NCI-H526 treated with DMSO at 0.1 percent for 48 hours (cell line): ENCODE results near the gene GPR176.
"Not testable (repeated sequence)": the region's sequence is repeated elsewhere in the genome, so short reads cannot be mapped to it uniquely, and the experiment has no call there.

Experiments
- DNase-seq: peaks from one replicate; lab custom pipeline; 2025; lab: John Stamatoyannopoulos, UW

The GPR176 gene

DNA sequence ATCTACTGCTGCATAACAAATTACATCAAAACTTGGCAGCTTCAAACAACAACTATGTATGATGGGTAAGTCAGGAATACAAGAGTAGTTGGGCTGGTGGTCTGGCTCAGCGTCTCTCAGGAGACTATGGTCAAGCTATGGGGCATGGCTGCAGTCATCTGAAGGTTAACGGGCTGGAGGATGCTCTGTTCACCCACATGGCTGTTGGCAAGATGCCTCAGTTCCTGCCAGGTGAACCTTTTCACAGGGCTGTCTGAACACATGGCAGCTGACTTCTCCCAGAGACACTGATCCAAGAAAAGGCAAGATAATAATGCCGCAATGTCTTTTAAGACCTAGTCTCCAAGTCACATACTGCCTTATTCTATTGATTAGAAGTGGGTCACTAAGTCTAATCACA lies 63.7 kb downstream of the GPR176 start:
- DNase-seq: no peak

DNA sequence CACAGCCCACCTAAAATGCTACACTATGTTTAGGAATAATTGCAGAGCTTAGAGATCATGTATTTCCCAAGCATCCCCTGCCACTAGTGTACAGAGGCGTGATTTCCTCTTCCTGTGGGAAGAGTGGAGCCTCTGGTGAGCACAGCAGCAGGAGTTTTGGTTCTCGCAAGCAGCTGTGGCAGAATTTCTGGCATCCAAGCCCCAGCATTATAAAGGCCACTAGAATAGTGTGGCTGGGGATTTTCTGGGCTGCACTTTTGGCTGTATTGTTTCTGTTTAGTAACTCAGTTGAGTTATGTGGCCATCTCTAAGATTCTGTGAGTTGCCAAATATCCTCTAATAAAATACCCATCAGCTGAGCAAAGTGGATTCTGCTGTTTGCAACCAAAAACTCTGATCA lies 64.7 kb downstream of the GPR176 start:
- no peak for DNase-seq

DNA sequence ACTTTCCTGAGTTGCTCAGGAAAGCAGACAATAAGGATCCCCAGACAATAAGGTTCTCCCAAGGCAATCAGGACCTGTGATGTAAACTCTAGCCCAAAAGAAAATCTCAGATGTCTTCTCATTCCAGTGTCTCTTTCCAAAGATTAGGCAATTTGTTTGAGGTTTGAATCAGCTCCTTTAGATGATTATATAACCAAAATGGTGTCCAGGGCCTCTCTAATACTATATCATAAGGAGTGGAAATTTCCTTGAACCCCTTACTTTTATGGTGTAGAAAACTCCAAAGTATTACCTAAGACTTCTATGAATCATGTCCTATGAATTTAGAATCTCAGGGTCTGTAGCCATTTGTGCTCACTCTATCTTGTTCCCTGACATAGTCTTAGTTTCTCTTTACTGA lies 65.9 kb downstream of the GPR176 start:
- no peak for DNase-seq

DNA sequence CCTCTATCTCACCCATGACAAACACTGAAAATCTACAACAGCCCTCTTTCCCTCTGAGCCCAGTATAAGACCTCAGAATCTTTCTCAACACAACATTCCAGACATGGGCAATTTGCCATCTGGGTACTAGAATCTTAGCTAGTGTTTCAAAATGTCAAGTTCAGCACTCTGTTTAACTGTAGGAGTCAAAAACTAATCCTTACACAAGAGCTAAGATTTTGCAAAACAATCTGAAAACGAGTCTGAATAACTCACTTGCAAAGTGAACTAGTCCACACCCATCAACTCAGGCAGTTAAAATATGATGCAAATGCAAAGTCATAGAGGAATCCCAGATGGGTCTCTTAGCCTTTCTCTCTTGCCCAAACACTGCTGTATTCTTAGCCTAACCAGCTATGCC lies 67.8 kb downstream of the GPR176 start:
- DNase-seq: no peak

DNA sequence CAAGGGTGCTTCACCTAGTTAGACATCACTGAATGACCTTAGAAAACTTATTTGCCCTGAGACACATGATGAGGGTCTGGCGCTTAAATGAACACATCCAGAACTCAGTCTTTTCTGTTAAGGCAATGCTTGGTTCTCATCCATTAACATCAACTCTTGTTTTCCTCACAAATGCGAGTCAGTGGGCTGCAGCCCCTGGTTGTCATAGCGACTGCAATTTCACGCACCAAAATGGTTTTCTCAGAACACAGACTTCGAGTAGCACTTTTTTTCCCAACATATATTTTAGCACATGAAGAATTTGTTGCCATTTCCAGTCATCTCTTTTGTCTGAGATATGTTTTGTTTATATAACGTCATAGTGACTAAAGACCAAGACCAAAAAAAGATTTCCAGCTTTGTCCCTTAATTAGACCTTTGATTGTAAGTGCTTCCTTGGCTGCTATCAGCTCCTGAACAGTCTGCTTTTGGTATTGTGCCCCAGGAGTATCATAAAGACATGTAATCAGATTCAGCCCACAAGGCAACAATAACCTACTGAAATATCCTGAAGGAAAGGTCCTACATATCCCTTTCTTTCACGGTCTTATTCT lies 68.5 kb downstream of the GPR176 start:
- DNase-seq: no peak

DNA sequence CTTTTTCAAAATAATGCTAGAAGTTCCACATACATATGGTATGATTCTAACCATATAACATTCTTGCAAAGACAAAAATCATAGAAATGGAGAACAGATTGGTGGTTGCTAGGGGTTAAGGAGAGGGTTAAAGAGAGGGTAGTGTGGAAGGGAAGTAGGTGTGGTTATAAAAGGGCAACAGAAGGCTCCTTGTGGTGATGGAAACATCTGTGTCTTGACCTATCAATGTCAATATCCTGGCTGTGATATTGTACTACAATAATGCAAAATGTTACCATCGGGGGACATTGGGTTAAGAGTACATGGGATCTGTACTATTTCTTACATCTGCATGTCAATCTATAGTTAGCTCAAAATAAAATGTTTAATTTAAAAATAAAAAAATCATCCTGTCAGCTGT lies 69.6 kb downstream of the GPR176 start:
- DNase-seq: no peak

DNA sequence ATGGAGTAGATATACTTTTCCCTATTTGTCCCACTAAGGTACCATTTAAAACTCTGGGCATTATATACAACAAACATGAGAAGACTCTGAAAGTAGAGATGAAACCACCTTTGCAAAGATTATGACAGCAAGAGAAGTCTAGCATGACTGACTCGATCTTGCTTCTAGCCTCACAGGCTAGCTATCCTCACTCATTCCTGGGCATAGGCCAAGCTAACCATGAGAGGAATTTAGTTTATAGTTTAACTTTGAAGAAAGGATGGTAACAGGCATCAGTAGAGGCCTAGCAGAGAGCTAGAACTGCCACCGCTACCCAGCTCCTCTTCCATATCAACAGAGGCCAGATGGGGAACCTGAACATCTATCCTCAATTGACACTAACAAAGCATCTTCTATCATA lies 74.0 kb downstream of the GPR176 start:
- DNase-seq: no peak

DNA sequence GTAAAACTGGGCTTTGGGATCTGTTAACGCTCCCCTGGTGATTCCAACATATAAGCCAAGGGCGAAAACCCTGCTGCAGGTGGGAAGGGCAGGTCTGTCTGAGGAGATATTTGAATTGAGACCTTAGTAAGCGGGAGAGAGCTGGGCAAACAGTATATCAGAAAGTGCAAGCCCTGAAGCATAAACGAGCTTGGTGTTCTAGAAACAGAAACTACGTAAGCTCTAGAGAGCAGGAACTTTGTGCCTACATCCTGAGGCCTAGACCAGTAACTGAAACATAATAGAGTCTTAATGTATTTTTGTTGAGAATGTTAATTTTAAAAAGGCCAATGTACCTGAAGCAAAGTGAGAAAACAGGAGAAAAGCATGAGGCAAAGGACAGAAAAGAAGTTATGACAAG lies 74.5 kb downstream of the GPR176 start:
- DNase-seq: no peak

DNA sequence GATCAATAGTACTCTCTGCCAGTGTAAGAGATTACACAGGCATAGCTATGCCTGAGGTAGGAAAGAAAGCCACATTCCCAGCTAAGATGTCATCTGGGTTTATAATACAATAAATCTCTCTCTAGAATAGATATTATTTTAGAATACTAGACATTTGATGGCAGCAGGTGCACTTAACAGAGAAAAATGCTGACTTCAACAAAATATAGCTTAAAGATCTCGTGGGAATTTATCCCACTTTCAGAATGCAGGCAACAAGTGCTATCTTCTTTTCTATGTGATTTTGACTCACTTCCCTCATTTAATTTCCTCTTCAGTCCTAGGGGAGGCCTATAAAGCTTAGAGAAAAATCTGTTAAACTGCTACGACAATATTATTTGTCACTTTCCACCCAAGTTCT lies 76.5 kb downstream of the GPR176 start:
- DNase-seq: no peak

DNA sequence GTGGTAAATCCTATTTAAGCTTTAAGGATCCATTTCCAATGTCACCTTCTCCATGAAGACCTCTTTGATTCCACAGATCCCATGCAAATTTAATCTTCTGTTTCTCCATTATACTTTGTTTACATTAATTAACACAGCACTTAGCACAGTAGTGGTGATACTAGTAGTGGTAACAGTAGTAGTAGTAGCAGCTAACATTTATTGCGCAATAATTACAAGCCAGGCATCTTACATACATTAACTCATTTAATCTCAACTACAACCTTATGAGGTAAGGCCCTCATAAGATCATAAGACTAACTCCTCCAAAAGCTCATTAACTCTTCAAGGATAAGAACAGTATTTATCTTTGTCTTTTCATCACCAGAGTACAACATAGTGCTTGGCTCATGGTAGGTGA lies 82.6 kb downstream of the GPR176 start:
- DNase-seq: no peak

DNA sequence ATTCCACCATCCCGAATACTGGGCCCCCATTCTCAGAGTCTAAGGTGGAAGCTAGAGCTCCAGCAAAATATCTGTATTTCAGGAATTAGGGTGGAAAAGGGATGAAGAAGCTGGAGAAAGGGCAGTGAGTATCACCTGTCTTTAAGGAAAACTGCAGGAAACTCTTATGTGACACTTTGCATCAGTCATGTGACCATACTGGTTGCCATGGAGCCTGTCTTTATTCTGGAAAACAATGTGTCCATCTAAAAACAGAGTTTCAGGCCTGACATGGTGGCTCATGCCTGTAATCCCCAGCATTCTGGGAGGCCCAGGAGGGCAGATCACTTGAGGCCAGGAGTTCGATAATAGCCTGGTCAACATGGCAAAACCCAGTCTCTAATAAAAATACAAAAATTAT lies 84.5 kb downstream of the GPR176 start:
- DNase-seq: no peak

DNA sequence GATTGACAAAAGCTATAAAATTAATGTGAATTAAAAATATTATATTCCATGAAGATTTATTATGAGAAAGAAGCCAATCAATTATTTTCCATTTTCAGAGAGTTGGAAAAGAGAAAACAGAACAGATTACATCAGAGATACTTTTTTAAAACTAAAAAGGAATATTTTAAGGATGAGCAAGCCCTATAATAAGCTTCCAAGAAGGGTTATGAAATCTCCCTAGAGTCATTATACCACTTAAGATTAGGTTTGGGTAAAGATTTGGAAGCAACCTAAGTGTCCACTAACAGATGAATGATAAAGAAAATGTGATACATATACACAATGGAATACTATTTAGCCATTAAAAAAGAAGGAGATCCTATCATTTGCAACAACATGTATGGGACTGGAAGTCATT lies 85.8 kb downstream of the GPR176 start:
- no peak for DNase-seq

DNA sequence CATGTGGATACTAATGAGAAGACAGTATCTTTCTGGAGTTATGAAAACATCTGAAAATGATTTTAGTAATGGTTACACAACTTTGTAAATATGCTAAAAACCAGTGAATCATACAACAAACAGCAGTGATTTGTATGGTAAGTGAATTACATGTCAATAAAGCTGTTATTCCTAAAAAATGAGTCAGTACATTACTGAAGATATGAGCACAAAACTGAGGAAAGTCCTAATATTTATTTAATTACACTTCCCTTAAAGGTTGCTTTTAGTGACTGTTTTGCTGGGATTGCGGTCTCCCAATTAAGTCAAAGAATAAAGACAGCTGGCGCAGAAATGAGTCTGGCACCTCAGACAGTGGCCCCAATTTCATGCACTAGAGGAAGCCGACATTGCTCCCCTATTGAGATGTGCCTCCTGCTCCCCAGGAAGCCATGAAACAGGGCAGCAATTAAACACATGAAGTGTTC lies 86.5 kb downstream of the GPR176 start:
- DNase-seq: no peak

DNA sequence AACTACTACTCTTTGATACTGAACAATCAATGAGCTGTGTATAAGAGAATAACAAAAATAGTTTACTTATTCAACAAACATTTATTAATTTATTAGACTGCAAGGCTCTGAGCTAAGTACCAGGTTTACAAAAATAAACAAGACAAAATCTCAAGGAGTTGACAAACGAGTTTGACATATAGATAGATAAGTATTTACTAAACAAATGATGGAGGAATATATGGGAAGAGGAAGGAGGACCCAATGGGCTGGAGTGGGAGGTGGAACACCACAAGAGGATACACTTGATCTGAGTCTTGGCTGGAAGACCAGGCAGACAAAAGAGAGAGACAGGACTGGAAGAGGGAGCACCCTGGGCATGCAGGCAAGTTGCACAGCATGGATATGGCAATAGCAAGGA lies 89.9 kb downstream of the GPR176 start:
- no peak for DNase-seq

DNA sequence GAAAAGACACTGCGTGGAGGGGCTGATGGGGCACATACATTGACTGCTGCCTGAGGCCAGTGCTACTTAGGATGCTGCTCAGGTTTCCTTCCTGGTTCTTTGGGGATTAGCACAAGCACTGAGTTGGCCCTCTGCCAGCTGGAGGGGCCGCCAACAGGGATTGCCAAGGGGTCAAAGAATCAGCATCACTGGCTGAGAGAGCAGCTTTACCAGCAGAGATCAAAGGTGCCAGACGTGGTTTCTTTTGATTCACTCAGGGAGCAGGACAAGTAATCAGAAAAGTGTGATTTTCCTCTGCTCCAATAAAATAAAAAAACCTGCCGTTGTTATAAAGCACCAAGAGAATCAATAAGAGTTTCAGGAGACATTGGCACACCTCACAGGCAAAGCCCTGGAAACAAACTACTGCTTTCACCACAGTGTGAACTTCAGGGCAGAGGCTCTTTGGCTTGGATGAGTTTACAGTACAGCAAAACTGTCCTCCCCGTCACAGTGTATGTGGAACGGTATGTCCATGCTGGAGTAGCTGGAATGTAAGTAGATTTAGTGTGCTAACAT lies 91.6 kb downstream of the GPR176 start:
- DNase-seq: no peak

DNA sequence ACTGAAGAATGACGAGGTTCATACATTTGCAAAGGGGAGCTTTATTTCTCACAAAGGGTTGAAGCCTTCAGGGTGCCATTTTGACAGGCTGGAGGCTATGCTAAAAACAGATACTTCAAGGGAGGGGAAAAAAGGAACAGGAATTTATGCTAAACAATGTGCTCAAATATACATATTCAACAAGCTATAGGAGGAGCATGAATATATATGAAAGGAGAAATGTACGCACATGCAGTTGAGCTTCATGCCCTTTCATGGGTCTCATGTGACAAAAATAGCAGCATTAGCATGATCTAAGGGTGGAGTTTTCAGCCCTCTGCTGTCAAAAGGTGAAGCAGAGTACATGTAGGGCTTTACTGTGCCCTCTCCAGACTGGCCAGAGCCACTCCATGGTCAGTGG lies 93.1 kb downstream of the GPR176 start:
- DNase-seq: no peak

DNA sequence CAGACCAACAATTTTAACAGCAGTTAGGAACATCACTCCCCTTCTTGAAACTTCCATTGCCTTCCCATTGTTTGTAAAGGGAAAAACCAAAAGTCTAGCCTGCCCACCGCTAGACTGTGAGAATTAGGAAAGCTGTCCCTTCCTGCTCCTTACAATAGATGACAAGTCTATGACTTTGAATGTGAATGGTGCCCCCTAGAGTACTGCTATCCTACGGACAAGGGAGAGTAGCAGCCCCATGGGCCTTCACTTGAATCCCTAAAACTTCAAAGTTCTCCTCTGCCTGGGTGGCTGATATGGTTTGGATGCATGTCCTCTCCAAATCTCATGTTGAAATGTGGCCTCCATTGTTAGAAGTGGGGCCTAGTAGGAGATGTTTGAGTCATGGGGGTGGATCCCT lies 96.4 kb downstream of the GPR176 start:
- DNase-seq: no peak

DNA sequence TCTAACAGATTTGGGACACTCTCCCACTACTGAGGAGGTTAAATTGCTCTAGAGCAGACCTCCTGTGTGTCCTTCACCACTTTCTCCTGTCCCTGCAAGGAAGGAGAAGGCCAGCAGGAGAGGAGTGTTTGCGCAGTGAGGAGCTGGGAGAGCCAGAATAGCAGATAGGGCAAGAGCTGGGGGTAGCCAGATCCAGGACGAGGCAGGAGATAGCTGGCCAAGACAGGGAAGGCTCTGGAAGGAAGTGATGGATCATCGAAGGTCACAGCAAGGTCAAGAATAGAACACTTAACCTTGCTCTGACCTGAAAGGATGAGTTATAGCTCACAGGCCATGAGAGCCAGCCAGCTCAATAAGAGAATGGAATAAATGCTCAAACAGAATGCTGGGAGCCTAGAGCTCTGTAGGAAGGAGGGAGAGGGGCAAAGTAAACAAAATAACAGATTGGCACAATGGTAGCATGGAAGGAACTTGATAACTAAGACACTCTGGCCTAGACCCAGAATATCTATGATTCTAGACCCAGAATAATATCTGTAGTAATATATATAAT lies 99.9 kb downstream of the GPR176 start:
- DNase-seq: no peak

DNA sequence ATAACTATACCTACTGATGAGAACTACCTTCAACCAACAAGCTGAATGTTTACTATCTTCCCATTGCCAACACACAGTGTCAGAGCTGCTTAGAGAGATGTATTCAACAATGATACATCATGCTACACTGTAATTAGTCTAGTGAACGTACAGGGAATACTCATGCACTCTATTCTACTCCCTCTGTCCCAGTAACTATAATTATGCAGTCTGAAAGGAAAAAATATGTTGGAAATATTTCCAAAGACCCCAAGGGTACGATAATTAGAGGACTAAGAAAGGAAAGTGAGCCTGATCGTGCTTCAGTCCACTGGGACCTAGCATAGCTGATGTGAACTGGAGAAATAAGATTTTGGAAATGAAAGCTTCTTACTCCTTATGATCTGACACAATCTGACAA lies 100.5 kb downstream of the GPR176 start:
- DNase-seq: no peak

DNA sequence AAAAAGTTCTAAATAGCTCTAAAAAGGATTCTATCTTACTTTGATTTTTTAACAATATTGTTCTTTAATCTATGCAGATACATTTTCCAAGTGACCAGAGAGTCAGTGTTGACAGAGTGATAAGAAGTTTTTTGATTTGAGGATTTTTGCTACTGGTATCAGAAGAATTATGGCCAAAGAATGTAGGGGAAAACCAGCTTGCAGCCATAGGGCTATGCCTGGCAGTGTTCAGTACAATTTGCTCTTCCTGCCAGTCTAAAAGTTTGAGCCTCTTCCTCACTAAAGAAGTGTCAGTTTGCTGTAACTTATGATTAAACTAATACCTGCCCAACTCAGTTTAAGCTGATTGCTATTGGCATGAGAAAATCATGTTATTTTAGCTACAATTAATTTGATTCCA lies 102.2 kb downstream of the GPR176 start:
- DNase-seq: no peak

DNA sequence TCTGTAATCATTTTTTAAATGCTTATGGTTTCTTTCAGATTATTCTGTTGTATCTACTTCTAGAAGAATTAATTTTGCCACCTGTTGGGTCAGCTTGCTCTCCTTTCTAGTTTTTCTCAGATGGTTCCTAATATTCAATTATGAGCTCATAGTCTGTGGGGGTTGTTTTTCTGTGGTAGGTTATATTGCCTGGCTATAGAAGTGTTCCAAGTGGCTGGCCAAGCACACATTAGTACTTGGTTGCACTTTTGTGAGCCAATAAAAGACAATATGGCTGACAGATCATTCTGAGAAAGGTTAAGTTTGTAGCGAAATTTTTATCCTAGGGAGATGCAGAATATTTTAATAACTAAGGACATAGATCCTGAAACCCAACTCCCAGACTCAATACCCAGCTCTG lies 105.6 kb downstream of the GPR176 start:
- no peak for DNase-seq

DNA sequence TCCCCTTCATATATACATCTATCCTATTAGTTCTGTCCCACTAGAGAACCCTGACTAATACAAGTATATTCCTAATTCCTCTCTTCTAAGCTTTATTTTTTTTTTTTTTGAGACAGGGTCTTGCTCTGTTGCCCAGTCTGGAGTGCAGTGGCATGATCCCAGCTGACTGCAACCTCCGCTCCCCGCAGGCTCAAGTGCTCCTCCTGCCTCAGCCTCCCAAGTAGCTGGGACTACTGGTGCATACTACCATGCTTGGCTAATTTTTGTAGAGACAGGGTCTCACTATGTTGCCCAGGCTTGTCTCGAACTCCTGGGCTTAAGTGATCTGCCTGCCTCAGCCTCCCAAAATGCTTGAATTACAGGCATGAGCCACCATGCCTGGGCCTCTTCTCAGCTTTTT lies 107.4 kb downstream of the GPR176 start:
- not testable (repeated sequence) for DNase-seq

DNA sequence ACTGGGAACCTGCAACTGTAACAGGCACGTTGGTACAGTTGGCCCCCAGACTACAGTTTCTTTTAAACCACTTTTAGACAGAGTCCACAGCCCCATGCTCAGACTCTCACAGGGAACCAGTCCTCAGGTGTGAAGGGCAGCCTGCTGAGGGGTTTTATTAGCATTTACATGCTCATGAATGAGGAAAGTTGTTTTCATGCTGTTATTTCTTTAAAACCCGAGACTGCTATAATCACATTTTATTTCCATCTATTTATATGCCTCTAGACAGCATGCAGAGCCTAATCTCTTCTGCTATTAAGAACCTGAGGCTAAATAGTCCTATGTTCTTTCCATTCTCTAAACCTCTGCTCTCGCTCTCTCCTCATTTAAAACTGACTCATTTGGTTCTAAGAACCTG lies 111.2 kb downstream of the GPR176 start:
- DNase-seq: no peak

DNA sequence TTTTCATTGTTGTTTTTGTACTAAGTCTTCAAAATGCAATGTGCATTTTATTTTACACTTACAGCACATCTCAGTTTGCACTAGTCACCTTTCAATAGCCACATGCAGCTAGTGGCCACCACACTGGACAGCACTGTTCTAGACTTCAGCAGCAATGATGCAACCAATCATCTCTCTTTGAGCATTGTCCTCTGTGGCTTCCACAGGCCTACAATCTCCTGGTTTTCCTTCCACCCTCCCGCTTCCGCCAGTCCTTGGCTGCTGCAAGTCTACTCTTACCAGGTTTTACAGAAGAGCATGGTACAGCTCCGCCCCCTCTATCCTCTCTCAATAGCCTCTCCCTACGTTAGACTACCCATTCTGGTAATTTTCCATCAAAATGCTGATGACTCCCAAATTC lies 112.3 kb downstream of the GPR176 start:
- no peak for DNase-seq
